GM13976 (cell line): ENCODE results near the gene CCDC148.

Source experiments
- DNase-seq: peaks from one replicate; pipeline ENCODE4 v3.0.0; 2012; ENCODE audit warnings: low spot score
- in situ Hi-C: fragments of 300-500 bp; cut with MboI; formaldehyde crosslinking; loops from one replicate; pipeline ENCODE4 v1.12.0; 2022; ENCODE audit warnings: low sequenced_read_pairs, mixed read lengths, inconsistent platforms; ENCODE audit not compliant: unreplicated experiment
- TF ChIP-seq, protein P1 (sequence below): IDR thresholded peaks from 2 replicates; pipeline ENCODE4 v1.5.1; 2012; ENCODE audit warnings: borderline replicate concordance, mild to moderate bottlenecking; ENCODE audit not compliant: insufficient read depth; ENCODE audit errors: extremely low read depth, missing control alignments, control extremely low read depth

Gene CCDC148

DNA sequence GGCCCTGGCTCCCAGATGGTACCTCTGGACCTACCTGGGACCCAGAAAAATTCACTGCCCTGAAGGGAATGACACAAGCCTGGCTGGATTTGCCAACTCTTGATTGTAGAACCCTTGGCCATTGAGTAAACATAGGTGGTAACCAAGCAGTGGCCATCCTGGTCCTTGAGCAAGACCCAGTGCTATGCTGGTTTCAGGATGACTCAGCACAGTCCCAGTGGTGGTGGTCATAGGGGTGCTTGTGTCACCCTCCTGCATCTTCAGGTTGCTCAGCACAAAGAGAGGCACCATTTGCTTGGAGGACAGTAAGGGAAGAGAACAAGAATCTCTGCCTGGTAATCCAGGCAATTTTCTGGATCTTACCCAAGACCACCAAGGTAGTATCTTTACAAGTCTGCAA, 302.0 kb downstream of the CCDC148 start:
- TF ChIP-seq, protein P1, sequence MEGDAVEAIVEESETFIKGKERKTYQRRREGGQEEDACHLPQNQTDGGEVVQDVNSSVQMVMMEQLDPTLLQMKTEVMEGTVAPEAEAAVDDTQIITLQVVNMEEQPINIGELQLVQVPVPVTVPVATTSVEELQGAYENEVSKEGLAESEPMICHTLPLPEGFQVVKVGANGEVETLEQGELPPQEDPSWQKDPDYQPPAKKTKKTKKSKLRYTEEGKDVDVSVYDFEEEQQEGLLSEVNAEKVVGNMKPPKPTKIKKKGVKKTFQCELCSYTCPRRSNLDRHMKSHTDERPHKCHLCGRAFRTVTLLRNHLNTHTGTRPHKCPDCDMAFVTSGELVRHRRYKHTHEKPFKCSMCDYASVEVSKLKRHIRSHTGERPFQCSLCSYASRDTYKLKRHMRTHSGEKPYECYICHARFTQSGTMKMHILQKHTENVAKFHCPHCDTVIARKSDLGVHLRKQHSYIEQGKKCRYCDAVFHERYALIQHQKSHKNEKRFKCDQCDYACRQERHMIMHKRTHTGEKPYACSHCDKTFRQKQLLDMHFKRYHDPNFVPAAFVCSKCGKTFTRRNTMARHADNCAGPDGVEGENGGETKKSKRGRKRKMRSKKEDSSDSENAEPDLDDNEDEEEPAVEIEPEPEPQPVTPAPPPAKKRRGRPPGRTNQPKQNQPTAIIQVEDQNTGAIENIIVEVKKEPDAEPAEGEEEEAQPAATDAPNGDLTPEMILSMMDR: no peak
- in situ Hi-C loops: no loop called here

DNA sequence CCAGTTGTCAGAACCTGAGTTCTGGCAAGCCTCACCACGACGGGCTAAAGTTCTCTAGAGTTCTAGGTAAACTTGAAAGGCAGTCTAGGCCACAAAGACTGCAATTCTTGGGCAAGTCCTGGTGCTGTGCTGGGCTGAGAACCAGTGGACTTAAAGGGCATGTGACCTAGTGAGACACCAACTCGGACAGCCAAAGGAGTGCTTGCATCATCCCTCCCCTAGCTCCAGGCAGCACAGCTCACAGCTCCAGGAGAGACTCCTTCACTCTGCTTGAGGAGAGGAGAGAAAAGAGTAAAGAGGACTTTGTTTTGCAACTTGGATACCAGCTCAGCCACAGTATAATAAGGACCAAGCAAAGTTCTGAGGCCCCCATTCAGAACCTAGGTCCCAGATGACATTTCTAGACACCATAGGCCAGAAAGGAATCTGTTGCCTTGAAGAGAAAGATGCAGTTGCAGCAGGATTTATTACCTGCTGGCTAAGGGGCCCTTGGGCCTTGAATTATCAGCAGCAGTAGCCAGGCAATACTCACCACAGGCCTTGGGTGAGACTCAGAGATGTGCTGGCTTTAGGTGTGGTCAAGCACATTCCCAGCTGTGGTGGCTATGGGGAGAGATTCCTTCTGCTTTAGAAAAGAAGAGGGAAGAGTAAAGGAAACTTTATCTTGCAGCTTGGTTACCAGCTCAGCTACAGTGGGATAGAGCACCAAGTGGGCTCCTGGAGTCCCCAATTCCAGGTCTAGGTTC, 303.1 kb downstream of the CCDC148 start:
- no peak for DNase-seq
- in situ Hi-C loops: no loop called here
- TF ChIP-seq, protein P1: no peak

More for the DNA sequence above, 302.0 kb downstream of the CCDC148 start:
- DNase-seq: no peak

DNA sequence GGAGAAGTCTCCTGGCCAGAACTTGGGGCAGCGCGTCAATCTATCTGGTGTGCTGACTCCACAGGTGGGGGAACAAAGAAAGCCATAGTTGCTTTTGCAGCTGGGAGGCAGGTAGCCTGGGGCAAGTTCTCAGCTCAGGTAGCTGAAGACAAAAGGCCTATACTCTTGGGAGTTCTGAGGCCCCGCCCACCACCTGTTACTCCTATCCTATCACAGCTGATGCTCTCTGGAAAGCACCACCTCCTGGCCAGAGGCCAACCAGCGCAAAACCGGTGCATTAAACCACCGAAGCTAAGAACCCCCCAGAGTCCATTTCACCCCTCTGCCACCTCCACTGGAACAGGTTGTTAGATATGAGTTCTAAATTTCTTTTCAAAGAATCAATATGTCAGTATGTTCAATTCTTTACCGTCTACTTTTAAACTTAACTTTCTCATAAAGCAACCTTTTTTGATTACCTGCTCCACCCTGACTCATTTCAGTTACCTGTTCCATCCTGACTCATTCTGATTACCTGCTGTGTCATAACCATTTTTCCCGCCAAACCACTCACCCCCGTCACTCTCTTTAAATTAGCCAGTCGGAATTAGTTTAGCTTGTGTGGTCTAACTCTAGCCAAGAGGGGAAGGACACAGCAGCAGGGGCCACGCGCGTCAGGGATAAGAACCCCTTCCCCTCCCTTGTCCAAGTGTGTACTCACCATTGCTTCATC, 311.5 kb downstream of the CCDC148 start:
- TF ChIP-seq, protein P1: no peak
- DNase-seq: no peak
- in situ Hi-C loops: no loop called here

DNA sequence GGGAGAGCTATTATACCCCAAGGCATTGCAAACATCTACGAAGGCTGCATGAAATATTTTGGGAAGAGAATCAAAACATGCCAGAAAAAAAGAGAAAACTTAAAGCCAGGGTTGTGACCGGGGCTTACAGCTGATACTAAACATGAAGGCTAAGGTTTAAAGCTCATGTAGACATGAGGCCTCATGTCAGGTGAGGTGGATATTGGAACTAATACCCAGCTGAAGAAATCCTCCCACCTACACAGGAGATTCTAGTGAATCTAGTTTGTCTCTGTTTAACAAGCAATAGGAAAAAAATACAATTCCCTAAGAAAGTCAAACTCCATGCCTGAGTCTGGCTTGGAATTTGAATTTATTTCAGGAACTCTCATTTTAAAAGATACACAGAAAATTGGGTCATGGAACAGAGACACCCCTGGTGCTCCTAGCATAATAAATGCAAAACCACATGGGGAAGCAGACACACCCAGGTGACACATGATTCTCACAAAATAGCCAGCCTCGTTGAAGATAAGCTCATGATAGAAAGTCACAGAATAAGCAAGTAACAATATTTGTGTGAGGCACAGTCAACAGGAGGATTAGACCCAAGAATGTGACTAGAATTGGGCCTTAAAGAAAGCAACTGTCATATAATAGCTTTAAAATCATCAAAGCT, 312.7 kb downstream of the CCDC148 start:
- no peak for DNase-seq
- in situ Hi-C loops: no loop called here
- TF ChIP-seq, protein P1: no peak

DNA sequence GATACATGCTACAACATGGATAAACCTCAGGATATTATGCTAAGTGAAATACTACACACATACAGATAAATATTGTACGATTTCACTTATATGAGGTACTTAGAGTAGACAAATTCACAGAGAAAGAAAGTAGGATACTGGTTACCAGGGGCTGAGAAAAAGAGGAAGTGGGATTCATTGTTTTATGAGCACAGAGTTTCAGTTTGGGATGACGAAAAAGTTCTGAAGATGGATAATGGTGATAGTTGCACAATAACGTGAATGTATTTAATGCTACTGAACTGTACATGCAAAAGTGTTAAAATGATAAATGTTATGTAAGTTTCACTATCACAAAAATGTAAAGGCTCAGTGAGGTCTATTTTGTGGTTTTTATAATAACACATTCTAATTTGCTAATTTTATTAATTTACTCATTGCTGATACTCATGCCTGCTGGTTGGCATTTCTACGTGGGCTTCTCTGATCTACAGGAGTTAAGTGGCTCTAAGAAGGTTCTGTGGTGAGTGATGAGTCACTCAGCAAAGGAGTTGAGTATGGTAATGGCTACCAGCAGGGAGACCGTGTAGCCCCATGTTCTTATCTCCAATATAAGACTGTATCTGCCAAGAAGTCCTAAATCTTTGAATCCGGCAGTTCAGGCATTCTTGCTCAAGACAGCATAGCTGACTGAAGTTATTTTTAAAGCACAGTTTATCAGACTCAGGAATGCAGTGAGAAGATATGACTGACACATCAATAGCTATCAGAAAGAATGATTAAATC, 313.8 kb downstream of the CCDC148 start:
- TF ChIP-seq, protein P1: no peak
- DNase-seq: no peak
- in situ Hi-C loops: no loop called here

DNA sequence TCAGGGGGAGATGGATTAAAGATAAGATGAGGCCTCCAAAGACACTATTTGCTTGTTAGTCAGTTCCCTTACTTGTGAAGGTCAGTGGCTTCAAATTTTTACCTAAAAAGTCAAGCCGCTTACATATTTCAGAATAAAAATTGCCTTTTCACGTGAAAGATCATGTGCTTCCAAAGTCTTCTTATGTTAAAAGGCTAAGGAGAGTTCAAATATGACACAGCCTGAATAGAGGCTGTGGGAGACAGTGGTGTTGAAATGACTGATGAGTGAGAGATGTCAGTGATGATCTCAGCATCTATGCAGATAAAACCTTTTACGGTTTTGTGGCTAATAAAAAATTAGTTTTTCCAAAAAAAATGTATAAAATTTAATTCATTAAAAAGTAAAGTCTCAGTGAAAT, 314.4 kb downstream of the CCDC148 start:
- in situ Hi-C loops: no loop called here
- DNase-seq: no peak
- TF ChIP-seq, protein P1: no peak
